Superior temporal gyrus (tissue), 1 donor: ENCODE data around the gene B3GNT3.
A peak's percentile ranks its signal among the peaks of the same experiment; 100 is the strongest.

ENCODE experiments used
- DNase-seq: peaks from one replicate; pipeline ENCODE4 v3.0.0-alpha.2; 2016; ENCODE audit errors: extremely low spot score

Gene B3GNT3, protein sequence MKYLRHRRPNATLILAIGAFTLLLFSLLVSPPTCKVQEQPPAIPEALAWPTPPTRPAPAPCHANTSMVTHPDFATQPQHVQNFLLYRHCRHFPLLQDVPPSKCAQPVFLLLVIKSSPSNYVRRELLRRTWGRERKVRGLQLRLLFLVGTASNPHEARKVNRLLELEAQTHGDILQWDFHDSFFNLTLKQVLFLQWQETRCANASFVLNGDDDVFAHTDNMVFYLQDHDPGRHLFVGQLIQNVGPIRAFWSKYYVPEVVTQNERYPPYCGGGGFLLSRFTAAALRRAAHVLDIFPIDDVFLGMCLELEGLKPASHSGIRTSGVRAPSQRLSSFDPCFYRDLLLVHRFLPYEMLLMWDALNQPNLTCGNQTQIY

DNA sequence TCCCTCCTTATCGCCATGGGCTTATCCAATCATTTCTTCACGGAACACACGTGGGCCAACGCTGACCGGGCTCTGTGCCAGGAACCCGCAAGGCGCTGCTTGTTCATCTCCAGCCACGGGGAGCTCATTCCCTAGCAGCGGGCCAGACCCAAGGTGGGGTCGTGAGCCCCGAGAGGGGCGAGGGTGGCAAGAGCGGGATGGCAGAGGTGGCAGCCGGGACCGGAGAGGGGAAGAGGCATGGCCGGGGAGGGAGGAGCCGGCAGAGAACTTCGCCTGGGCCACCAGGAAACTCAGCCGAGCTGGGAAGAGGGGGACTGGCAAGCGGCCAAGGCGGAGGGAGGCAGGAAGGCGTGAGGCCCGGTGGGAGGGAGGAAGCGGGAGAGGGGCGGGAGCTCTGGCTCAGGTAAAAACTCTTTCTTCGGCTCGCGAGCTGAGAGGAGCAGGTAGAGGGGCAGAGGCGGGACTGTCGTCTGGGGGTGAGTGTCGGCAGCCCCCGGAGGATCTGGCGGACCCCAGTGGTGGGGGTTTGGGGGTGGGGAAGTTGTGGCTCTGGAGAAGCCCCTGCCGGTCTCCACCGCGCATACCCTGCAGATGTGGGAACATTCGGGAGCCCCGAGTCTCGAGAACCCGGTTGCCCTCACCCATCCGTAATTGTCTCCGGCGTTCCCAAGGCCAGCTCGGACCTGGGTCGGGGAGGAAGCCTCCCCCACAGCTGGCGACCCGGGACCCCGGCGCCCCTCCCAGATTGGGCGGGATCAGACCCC is at the start of gene B3GNT3:
TSS of gene B3GNT3 (plus strand) at position 408 of the 764 bp plus-strand sequence. CDS start 12,670 bp downstream, outside the sequence.
- no peak for DNase-seq

DNA sequence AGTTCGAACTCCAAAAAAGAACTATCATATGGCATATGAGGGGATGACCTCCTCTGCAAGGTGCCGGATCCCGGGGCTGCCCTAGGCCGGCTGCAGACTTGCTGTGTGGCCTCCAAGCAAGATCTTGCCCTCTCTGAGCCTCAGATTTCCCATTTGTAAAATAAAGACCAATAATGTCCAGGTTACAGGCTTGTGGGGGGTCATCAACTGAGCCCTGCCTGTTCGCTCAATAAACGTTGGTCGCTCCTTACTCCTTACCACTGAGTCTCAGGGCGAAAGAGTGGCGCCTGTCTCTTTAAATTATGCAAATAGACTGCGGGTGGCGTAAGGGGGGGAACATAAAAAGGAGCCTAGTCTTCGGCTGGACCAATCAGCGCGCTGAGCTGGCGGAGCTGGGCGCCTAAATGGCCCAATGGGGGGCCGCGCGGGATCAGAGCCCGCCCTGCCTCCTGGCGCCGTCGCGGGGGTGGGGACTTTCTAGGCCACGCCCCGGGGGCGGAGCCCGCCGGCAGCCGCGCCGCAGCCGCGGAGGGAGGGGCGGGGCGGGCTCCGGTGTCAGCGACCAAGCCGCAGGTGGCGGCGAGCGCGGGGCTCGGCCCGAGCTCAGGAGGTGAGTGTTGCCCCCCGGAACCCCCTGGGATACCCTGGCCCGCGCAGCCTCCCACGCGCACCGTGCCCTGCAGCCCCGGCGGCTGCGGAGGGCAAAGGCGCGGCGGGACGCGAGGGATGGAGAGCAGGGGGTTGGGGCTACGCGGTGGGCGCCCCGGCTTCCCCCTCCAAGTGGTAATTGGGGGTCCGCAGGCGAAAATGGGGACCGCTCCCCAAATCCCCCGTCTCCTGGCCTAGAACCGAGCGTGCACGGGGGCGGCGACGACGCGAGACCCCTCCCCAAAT is 47.5 kb upstream of the B3GNT3 start:
- DNase-seq: peak; percentile 98

DNA sequence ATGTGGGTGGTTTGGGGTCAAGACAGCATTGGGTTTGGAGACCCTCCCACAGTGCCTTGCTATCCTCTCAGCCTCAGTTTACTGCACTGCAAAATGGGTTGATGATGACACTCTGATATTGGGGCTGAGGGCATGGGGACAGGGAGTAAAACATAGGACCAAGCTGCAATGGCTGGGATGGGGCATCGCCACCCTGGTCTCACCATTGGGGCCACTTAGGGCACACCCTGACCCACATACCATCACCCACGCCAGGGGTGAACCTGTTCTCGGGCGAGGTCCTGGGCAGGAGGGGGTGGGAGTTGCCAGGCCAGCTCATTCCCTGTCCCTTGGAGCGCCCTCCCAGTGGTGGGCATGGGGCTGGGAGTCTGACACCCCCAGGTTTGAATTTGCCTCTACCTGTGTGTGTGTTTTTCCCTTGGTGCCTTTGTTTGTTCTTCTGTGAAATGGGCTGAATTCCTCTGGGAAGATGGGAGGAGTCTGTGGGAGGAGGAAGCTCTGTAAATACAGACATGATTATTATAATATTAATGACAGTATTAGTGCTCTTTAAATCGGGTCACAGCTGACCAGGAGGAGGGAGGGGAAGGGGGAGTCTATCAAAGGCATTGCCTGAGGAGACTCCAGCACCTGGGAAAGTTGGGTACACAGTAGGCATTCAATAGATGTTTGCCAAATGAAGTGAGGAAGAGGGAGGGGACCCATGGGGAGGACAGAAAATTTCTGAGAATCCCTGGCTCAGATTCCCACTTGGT is 45.9 kb upstream of the B3GNT3 start:
- no peak for DNase-seq

DNA sequence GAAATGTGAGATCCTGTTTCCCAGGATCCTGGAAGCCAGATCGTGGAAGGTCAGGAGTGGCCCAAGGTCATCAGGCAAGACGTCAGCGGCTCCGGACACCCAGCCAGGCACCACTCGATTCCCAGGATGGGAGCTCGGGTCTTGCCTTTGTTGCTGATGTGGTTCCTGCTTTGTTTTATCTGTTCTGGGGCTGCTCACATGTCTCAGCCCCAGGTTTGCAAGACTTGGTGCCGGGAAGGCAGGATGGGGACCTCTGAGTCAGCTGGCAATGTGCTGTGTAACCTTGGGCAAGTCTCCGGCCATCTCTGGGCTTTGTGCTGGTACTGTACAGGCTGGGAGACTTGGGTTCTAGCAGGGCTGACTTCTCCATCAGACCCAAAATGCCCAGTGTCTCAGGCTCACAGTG is 45.0 kb upstream of the B3GNT3 start:
- peak; percentile 21 for DNase-seq

DNA sequence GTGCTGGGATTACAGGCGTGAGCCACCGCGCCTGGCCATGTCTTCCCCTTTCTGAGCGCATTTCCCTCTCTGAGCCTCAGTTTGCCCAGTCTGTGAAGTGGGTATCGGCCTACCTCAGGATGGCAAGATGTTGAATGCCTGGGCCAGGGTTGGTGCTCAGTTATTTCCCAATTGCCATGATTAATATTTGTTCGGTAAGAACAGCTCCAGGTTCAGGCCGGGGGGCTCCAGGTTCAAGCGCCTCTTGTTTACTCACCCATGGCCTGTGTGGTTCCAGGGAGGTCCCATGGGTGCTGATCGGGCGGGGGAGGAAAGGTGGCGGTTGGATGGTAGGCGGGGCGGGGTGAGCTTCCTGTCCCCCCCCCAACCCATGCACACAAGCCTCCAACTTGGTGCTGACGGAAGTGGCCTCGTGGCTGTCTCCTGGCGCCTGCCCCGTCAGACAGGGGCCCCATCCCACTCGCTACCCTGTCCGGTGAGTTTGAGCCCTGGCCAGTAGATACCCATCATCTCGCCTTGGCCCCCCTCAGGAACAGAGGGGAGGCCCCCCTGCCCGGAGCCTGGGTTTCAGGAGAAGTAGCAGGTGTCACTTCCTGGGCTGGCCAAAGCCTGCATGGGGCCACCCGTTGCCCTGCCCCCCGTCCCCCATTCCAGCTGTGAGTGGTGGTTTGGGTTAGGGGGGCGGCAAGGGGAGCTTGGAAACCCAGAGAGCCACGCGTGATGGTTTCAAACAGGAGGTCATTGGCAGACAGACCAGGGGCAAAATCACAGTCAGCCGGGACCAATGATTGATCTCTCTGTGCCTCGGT is 43.6 kb upstream of the B3GNT3 start, which contains the start of gene FCHO1:
TSS of gene FCHO1 (plus strand) at position 375 of the 809 bp plus-strand sequence. CDS start 3,688 bp downstream, outside the sequence.
- peak; percentile 18 for DNase-seq

DNA sequence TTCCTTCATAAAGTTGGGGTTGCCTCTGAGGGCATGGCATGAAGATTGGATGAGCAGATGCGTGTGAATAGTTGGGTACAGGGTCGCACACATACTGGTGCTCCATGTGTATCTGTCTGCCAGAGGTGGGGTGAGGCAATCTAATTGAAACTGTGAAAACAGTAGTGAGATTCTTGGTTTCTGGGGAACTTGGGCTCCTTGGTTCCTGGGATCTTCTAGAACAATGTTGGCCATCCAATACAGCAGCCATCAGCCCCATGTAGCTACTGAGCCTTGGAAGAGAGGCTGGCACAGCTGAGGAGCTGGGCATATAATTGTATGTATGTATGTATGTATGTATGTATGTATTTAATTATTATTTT is 43.0 kb upstream of the B3GNT3 start:
- DNase-seq: peak; percentile 45

DNA sequence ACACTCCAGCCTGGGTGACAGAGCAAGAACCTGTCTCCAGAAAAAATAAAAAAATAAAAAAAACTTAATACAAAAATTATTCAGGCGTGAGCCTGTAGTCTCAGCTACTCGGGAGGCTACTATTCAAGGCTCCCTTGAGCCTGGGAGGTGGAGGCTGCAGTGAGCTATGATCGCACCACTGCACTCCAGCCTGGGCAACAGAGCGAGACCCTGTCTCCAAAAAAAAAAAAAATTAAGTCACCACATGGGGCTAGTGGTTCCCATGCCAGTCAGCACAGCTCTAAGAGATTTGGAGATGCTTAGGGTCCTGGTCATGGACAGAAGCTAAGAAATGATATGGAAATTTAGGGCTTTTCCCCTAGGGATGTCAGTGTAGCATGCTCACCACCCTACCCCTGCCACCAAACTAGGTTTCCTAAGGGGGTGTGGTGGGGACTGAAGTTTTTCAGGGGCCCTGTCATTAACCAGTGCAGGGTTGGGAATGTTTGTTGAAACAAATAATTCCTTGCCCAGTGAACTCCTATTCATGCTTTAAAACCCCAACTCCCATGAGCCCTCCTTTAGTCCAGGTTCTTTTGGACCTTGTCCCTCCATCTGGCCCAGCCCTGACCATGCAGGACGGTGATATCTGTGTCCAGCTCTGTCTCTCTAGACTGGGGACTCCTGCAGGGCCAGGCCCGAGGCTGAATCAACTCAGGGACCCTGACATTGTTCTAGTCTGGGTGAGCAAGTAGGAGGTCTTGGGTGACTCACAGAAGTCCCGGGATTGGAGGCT is 41.9 kb upstream of the B3GNT3 start:
- DNase-seq: no peak

DNA sequence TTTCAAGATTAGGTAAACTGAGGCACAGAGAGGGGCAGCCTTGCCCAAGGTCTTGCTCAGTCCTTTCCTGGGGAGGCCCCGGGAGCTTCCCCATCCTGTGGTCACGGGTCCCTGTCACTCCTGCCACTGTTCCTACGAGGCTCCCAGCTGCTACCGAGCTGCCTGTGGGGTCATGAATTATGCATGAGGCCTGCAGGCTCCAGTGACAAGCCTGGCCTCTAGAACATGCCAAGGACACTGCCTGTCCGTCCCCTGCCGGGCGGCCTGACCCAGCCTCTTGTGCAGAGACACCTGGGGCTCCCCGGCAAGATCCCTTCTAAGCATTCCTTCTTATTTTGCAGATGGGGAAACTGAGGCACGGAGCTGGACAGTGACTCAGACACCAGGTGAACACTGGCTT is 41.0 kb upstream of the B3GNT3 start:
- DNase-seq: peak; percentile 88

DNA sequence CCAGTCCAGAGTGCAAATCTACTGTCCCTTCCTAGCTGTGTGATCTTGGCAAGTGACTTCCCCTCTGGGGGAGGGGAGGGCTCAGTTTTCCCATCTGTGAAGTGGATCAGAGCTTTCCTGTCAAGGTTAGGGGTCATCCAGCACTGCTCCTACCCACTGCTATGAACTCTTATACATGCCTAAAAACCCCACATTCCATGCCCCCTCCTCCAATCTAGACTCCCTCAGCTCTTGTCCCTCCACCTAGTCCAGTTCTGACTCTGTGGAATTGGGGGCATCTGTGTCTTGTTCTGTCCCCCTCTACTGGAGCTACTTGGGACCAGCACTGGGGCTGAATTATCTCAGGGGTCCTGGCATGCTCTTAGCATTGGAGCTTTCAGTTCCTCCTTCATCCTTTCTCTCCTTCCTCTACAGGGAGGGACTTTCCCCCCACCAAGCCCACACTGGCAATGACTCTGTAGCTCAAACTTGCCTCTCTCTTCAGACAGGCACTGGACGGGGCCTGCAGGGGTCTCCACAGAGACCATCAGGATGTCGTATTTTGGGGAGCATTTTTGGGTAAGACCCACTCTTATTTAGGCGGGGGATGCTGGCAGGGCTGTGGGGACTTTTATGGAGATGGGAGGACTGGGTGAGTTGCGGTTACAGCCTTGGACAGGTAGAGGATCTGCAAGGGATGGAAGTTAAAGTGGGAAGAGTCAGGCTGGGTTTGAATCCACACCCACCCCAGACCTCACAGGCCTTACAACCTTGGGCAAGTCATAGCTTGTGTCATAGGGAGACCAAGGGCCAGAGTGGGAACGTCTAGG is 40.1 kb upstream of the B3GNT3 start:
- no peak for DNase-seq

DNA sequence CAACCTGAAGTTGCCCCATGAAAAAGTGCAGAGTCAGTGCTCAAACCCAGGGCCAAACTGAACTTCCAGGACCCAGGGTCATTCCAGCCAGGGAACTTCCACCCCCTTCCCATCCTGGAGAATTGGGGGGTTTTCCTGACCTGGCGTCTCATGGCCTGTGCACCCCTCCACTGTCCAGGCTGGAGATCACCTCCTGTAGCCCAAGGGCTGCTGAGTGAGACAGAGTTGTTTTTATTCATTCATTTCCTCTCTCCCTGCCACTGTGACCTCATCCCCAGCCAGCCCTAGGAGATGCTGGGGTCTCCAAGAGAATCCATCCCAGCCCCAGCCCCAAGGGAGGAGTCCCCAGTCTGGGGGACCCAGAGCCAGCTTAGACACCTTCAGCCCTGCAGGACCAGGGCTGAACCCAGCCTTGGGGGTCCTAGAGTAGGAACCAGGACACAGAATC is 39.5 kb upstream of the B3GNT3 start:
- DNase-seq: no peak

DNA sequence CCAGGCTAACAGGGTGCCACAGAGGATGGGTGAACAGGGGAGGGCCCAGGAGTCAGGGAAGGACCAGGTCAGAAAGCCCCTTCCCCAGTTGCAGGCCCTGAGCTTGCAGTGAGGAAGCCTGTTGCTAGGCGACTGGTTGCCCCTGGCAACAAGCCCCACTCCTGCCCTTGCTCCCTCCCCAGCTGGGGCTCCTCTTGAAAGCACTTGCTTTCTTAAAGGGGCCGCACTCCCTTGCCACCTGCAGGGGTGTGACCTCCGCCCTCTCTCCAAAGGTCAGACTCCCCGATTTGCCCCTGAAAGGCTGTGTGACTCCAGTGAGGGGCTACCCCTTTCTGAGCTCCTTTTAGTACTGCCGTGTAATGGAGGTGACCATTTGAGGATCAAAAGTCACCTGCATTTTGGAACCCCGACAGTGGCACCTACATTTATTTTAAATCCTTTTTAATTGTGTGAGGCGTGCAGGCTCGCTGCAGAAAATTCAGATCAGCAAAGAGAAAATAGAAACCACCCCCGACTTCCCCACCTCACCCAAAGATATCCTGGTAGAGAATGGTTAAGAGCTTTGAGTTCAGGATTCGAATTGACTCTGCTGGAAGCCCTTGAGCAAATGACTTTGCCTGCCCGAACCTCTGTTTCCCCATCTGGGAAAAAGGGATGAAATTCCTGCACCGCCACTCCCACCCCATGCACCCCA is 38.8 kb upstream of the B3GNT3 start:
- peak; percentile 93 for DNase-seq

DNA sequence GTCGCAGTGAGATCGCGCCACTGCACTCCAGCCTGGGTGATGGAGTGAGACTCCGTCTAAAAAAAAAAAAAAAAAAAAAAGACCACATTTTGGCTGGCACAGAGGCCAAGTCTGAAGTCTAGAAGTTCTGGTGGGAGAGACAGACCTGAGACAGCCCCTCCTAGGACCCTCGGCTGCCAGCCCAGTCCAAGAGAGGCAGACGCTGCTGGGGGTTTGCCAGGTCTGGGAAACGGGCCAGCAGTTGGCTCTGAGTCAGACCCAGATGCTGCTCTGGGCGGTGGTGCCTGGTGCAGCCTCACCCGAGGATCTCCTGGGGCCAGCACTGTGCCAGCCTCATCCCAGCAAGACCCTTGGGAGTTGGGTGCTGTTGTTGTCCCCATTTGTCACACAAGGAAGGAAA is 37.8 kb upstream of the B3GNT3 start:
- peak; percentile 96 for DNase-seq

DNA sequence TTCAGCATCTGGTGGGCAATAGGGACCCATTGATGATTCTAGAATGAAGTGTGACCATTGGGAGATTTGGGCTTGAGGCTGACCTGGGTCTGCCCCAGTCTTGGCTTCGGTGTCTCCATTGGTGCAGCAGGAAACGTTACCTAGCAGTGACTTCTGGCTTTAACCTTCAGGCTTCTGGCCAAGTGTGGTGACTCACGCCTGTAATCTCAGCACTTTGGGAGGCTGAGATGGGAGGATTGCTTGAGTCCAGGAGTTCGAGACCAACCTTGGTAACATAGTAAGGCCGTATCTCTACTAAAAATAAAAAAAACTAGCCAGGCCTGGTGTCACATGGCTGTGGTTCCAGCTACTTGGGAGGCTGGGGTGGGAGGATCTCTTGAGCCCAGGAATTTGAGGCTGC is 36.4 kb upstream of the B3GNT3 start:
- no peak for DNase-seq

DNA sequence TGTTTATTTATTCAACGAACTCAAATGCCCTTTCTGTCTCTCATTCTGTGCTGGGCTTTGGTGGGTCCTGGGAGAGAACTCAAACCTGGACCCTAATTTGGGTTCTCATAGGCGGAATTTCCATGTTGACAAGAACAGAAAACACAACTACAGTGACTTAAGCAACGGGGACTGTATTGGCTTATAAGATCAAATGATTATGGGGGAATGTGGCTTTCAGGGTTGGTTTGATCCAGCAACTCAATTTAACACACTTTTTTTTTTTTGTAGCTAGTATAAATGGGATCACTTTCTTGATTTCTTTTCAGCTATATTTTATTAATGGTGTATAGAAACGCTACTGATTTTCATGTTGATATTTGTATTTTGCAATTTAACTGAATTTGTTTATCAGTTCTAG is 33.8 kb upstream of the B3GNT3 start:
- DNase-seq: no peak

DNA sequence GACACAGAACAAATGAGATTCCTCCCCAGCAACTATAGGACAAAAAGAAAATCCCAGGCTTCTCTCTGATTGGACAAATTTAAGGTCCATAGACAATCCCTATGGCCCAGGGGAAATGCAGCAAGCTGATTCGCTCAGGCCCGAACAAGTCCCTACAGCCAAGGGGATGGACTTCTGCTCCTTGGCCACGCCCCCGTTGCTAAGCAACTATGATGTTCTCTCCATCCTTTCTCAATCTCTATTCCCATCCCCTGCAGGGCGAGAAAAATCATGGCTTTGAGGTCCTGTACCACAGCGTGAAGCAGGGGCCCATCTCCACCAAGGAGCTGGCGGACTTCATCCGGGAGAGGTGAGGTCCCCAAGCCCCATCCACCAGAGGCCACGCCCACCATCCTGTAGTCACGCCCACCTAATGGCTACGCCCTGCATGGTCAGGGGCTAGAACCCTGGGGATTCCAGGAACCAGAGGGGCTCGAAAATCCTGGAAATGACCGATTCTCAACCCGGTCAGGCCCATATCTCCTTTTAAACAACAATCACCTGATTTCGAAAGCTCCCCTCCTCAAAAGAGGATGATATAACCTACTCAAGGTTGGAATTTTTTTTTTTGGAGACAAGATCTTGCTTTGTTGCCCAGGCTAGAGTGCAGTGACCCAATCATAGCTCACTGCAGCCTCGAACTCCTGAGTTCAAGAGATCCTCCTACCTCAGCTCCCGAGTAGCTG is 32.3 kb upstream of the B3GNT3 start:
- DNase-seq: peak; percentile 69

DNA sequence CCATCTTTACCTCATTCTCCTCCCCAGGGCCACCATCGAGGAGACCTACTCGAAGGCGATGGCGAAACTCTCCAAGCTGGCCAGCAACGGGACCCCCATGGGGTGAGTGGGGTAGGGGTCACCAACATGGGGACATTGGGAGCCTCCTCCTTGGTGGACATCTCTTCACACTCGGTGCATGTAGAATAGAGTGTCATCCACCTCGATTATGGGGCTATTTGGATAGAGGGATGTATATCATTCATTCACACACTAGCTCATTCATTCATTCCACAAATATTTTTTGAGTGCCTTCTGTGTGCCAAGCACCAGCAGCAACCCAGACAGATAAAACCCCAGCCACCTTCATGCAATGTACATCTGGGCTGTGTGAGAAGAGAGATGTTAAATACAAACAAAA is 30.6 kb upstream of the B3GNT3 start:
- no peak for DNase-seq

DNA sequence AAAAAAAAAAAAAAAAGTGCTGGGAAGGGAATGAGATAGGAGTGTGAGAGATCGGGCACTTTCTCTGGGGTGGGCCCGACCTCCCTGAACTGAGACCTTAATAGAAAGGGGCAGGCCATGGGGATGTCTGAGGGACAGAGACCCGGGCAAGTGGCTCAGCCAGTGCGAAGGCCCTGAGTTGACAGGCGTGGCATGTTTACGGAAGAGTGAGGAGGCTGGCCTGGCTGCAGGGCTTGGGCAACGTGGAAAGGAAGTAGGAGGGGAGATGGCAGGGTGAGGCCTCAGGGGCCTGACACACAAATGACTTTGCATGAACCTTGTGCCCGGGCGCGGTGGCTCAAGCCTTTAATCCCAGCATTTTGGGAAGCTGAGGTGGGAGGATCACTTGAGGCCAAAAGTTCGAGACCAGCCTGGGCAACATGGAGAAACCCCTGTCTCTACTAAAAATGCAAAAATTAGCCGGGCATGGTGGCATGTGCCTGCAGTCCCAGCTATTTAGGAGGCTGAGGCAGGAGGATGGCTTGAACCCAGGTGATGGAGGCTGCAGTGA is 29.8 kb upstream of the B3GNT3 start:
- DNase-seq: no peak
